VCaP (cell line): ENCODE results near the gene PEMT.

Experiments
- H3K27ac ChIP-seq: fragments of 450-650 bp; 2 replicates; pipeline ENCODE4 v1.5.1; 2017
- TF ChIP-seq, protein P1 (sequence below): fragments of 450-650 bp; conservative IDR thresholded peaks from 2 replicates; pipeline ENCODE4 v1.5.1; 2017; ENCODE audit warnings: mild to moderate bottlenecking, moderate library complexity

PEMT gene

DNA sequence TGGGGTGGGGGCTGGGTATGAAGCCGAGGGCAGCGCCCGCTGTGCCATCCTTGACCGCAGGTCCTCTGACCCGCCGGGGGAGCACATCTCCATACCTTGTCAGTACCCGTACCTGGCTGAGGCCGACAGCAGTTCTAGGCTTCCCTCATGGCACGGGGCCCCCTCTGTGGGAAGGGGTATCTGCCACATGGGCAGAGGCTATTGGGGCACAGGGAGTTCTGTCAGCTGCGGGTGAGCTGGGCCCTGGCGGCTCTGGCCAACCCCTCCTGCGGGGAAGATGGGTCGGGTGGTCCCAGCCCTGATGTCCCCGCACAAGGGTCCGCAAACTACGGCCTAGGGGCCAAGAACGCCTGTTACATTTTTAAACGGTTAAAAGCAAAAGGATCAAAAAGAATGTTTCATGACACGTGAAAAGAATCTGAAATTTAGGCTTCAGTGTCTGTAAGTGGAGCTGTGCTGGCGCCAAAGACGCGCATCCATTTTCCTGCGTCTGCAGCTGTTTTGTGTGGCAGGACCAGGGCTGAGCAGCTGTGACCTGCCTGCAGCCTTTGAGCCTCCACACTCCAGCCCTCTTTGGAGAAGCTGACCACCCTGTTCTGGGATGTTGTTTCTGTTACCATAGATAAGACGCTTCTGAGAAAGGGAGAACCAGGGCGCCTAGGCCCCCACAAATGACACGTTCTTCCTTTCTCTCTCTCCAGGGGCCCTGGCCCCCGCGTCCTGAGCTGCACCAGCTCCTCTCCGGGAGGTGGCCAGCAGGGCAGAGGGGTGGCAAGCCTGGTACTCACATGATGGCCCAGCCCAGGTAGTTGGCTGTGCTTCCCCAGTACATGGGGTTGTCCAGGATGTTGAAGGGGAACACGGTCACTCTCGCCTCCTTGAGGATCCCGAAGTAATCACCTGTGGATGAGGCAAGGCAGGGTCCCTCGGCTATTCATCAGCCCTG, 82.6 kb downstream of the PEMT start:
- H3K27ac ChIP-seq, result no peak overlapping the region
- TF ChIP-seq, protein P1, sequence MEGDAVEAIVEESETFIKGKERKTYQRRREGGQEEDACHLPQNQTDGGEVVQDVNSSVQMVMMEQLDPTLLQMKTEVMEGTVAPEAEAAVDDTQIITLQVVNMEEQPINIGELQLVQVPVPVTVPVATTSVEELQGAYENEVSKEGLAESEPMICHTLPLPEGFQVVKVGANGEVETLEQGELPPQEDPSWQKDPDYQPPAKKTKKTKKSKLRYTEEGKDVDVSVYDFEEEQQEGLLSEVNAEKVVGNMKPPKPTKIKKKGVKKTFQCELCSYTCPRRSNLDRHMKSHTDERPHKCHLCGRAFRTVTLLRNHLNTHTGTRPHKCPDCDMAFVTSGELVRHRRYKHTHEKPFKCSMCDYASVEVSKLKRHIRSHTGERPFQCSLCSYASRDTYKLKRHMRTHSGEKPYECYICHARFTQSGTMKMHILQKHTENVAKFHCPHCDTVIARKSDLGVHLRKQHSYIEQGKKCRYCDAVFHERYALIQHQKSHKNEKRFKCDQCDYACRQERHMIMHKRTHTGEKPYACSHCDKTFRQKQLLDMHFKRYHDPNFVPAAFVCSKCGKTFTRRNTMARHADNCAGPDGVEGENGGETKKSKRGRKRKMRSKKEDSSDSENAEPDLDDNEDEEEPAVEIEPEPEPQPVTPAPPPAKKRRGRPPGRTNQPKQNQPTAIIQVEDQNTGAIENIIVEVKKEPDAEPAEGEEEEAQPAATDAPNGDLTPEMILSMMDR, result no peak

DNA sequence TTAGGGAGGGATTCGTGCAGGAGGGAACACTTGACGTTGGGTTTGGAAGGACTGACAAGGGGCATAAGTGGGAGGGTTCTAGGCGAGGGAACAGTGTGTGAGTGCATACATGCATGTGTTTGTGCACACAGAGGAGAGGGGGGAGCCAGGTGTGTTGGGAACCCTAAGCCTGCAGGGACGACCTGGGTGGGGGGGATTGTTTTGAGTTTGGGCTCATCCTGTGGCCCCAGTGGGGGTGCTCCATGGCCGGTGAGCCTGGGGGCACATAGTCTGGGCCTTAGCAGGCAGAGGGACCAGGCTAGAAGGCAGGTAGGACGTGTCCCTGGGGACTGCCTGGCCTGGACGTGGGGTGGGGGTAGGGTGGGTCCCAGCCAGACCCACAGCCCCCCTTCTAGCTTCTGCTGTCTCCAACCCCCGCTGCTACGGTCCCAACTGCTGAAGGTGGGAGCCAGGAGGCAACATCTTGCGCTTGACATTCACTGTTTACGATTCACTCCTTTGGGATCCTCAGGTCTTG, 83.4 kb downstream of the PEMT start:
- no peak overlapping the region for H3K27ac ChIP-seq

DNA sequence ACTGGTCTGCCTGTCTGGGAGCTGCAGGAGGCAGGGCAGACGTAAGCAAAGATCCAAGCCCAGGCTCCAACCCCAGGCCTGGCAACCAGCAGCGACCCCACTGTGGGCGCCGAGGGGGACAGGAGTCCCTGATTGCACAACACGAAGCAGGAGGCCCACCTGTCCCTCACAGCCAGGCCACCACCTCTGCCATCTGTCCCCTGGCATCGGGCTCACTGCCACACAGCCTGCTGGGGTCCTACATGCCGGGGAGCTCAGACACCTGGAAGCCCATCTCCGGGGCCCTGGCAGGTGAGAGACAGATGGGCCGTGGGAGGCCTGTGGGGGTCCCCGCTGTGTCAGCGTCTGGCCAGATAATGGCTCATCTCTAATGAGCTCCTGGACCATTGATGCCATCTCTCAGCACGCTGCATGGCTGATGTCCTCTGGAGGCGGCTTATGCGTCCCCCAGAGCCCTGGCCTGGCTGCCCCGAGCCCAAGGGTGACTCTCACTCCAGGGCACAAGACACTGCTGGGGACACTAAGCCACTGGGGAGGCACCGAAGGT, 84.0 kb downstream of the PEMT start:
- TF ChIP-seq, protein P1, result no peak
- no peak overlapping the region for H3K27ac ChIP-seq

More for the DNA sequence above, 83.4 kb downstream of the PEMT start:
- TF ChIP-seq, protein P1, result no peak

DNA sequence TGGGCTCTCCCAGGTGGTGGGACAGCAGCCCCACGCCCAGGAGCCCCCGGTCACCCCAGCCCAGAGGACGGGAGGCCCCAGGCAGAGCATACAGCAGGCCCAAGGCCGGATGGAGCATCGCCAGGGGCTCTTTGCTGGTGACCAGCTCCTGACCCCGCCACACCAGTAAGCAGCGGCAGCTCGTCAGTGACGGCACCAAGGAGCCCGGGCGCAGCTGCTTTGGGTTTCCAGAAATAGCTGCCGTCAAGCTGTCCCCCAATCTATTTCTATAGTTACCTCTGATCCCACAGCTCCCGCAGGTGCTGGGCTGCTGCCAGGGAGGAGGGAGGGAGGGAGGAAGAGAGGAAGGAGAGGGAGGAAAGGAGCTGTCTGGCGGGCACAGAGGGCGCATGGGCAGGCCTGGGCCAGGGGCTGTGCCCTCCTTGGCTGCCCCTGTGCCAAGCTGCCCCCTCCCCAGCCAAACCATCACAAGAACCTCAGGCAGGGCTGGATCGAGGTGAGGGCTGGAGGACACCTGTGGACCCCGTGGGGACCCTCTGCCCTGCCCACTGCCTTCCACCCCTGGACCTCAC, 84.5 kb downstream of the PEMT start:
- no peak overlapping the region for H3K27ac ChIP-seq
- TF ChIP-seq, protein P1, result no peak

DNA sequence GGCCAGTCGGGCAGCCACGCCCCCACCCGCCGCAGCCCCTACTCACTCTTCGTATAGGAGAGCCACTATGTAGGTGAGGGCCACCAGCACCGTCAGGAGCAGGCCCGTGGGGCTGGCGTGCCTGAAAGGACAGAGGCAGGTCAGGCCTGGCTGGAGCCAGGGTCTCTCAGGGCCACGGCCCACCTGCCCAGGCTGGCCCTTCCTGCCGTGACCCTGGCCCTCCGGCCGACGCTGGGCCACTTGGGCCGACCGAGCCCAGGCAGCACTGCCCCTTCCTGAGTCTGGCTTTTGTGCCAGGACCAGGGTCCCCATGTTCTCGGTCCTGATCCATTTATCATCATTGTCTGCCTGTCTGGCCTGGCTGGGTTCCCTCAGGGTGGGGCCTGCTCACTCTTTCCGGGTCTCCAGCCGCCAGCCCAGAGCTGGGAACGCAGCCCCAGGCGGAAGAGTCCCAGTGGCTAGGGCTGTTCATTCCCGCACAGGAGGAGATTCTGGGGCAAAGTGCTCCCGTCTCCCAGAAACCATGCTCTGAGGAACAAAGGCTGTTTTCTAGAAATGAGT, 85.2 kb downstream of the PEMT start:
- H3K27ac ChIP-seq, result no peak overlapping the region
- TF ChIP-seq, protein P1, result no peak

DNA sequence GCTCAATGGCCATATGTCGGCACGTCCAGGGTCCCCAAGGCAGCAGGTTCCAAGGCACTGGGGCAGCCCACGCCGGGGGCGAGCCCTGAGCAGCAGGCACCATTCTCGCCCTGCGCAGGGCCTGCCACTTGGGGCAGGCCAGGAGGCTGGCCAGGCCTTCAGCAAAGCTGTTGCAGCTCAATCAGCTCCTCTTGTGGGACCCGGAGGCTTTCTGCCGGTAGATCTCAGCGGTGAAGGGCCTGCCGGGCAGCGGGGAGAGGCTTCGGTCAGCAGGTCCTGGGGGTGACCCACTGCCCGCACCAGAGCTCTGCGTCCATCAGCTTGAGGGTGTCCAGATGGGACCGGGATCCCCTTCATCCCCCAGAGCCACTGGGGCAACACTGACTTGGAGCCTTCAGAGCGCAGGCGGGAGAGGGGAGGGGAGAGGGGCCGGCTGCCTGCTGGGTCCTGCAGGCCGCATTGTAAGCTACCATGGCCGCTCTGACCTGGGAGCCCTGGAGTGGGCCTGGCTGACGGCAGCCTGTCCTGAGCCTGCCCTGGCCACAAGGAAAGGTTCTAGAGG, 85.8 kb downstream of the PEMT start:
- TF ChIP-seq, protein P1, result no peak
- H3K27ac ChIP-seq, result no peak overlapping the region
